Heart left ventricle (tissue), 13 donors: ENCODE data around the gene EHD1.

Source experiments
- CTCF ChIP-seq, 12 donors: fragments of 200-600 bp; sonication (generic) in 4 of 12; IDR thresholded peaks; one replicate each; pipeline versions ENCODE4 v1.5.0 to v1.8.0; 2018 to 2022; ENCODE audit warnings: antibody characterized with exemption in 12 of 12, mild to moderate bottlenecking in 5 of 12
- POLR2A ChIP-seq, 2 donors: fragments of 450-650 bp; IDR thresholded peaks; one replicate each; pipeline ENCODE4 v1.6.1; 2017; ENCODE audit warnings: antibody characterized with exemption in 2 of 2, mild to moderate bottlenecking in 2 of 2, moderate library complexity in 2 of 2
- donor health status: ischemic (EF 13 %, LVEDD 7.1; RV severe dilation, severe dysfunction).
- donor health status: DM: no; HTN: yes; CAD: no.
- donor health status: DM: no; HTN: no; CAD: no.
- donor health status: ischemic (EF 25% LVEDD 6.9; RV normal size, moderate dysfunction).
- donor health status: ischemic (EF 25% LVEDD 5.7; RV mildly dilated, moderate dysfunction).
- donor health status: ischemic (EF 35%, LVEDD 5.7; RV mildly dilated, moderate dysfunction).
- donor health status: nonischemic (EF 11% LVEDD 7.7; RV severe dilation, severe dysfunction).
- donor health status: DM: yes; HTN: yes; CAD: no.
- donor health status: PGD.
- donor health status: ischemic (EF 29% LVEDD 5.4; RV normal size, mild dysfunction).
- donor health status: nonischemic (EF 23%, LVEDD 6.1; RV moderate dilation, normal function).

GRCh38 chr11:64864135-64864472 is 14.3 kb downstream of the EHD1 start:
- TF ChIP-seq CTCF (IDR thresholded peaks at IDR 0.05) (no peak), POLR2A (IDR thresholded peaks at IDR 0.05) (no peak)
